ENCODE data around the gene RHOD. TPM values are rescaled to one million over a fixed set of nuclear protein-coding genes. Genes with fewer than 3 reads are reported as not detected.

RHOD gene
- total RNA-seq, 2 donors from 2014 or later = 26.2 to 69.5 TPM

DNA sequence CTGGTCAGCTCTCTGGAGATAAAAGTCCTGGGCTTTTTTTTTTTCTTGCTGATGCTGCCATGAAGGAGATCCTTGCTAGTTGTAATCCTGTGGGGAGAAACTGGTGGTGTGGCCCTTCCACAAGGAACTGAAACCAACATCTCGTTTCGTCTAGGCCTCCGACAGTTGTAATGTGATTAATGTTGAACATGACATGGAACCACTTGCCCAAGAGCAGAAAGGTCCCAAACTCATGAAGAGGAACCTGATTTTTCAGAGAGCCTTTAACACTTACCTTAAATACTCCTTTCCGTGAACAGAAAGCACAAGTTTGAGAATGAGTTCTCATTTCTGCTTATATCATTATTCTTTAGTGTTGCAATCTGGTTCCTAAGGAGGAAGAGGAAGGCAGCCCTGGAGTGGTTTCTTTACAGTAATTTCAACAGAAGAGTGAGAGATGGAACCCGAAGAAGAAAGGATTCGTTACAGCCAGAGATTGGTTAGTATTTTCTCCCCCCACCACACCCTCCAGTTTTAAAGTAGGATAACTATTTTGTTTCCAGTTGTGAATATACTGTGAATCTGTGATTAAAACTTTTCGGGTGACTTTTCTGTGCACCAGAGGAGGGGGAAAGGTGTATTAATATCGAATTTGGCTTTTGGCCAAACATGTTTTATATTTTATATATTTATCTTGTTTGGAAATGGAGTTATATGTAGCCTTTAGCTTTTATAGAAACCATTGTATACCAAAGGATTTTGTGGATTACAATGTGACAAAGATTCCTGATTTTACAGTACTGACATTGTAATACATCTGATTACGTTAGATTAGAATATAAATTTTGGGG is 64.4 kb downstream of the RHOD start:
- Histone ChIP-seq H3K4me3 (peak overlapping the region; percentile 94 to 97), H3K27me3 (replicated peaks; ENCODE audit: insufficient read depth) (no peaks in the 10 kb centered on the region), H3K4me1 (replicated peaks) (peaks cover 3% of the 10 kb centered on the region), H3K9me3 (no peaks in the 10 kb centered on the region), H3K36me3 (no peaks in the 10 kb centered on the region), H3K27ac (peak overlapping the region; percentile 98 to 99)
- peak; percentile 33 for DNase-seq (ENCODE audit: low spot score)
- TF ChIP-seq POLR2A (IDR thresholded peaks at IDR 0.05) = peak; percentile 26
- TF ChIP-seq POLR2AphosphoS5 (IDR thresholded peaks at IDR 0.05) = no peak
- intact Hi-C loops (cut with DNase I) = no loop called here
- WGBS = 5% methylated on average over 9 of the region's 9 CpGs

Small RNAs within 50 kb of the gene (microRNA-seq; reads per million reads assigned to microRNA genes)
- gene MIR6860 = not detected

Other genes starting within 250 kb of the RHOD start
- 10 to 100 TPM; 27.1 to 50.0 TPM for gene RCE1, start 213.4 kb upstream of the RHOD start, total RNA-seq
- gene LRFN4, start 199.8 kb upstream of the RHOD start, total RNA-seq = 10 to 100 TPM in 1 of 2 donors, 1 to 10 TPM in 1; 6.6 to 17.3 TPM
- 10 to 100 TPM; 42.8 to 43.4 TPM for gene PC, start 98.5 kb upstream of the RHOD start, total RNA-seq
- gene C11orf86, start 81.5 kb upstream of the RHOD start, total RNA-seq = not detected
- gene SYT12, start 33.7 kb upstream of the RHOD start, total RNA-seq = 1 to 10 TPM; 2.1 to 3.4 TPM
- 10 to 100 TPM; 50.3 to 97.6 TPM for gene KDM2A, start 62.4 kb downstream of the RHOD start, total RNA-seq
- gene GRK2, start 209.6 kb downstream of the RHOD start, total RNA-seq = 100 to 1,000 TPM; 102 to 111 TPM
- gene ANKRD13D, start 232.5 kb downstream of the RHOD start, total RNA-seq = 10 to 100 TPM; 35.9 to 75.3 TPM
- gene SSH3, start 246.7 kb downstream of the RHOD start, total RNA-seq = 100 to 1,000 TPM in 1 of 2 donors, 10 to 100 TPM in 1; 70.9 to 101 TPM

Measured in prostate gland (tissue), 2 donors.